ENCODE results near the gene HOXC10.
A peak's percentile ranks its signal among the peaks of the same experiment; 100 is the strongest.

HOXC10 gene

GRCh38 chr12:54017027-54017788, 32.3 kb downstream of the HOXC10 start:
- no peak for DNase-seq

GRCh38 chr12:54017878-54018467, 33.0 kb downstream of the HOXC10 start:
- peak in 3 of 4 experiments; percentile 32 to 45 (median 38) for DNase-seq

- DNase-seq = no peak
Measured at GRCh38 chr12:54018468-54018984, 33.6 kb downstream of the HOXC10 start.

GRCh38 chr12:54019091-54019811, 34.3 kb downstream of the HOXC10 start:
- DNase-seq = no peak

GRCh38 chr12:54019924-54020590, 35.1 kb downstream of the HOXC10 start:
- DNase-seq = no peak

- no peak for DNase-seq
Measured at GRCh38 chr12:54020591-54021405, 35.9 kb downstream of the HOXC10 start.

- DNase-seq = no peak
Measured at GRCh38 chr12:54021432-54022013, 36.6 kb downstream of the HOXC10 start.

- no peak for DNase-seq
Measured at GRCh38 chr12:54022960-54023884, 38.3 kb downstream of the HOXC10 start.

GRCh38 chr12:54024127-54024526, 39.2 kb downstream of the HOXC10 start:
- DNase-seq = no peak

GRCh38 chr12:54024581-54025305, 39.8 kb downstream of the HOXC10 start:
- DNase-seq = no peak

- DNase-seq = no peak
Measured at GRCh38 chr12:54025499-54026405, 40.8 kb downstream of the HOXC10 start.

- no peak for DNase-seq
Measured at GRCh38 chr12:54026640-54027441, 41.9 kb downstream of the HOXC10 start.

GRCh38 chr12:54027442-54027786, 42.5 kb downstream of the HOXC10 start:
- DNase-seq = no peak

- DNase-seq = no peak
Measured at GRCh38 chr12:54028314-54029201, 43.6 kb downstream of the HOXC10 start, which contains the start of gene HOXC6. HOXC6 (plus strand) TSS chr12:54028440; CDS start chr12:54028522, 82 bp downstream.

GRCh38 chr12:54029529-54030441, 44.8 kb downstream of the HOXC10 start:
- DNase-seq = no peak

GRCh38 chr12:54030442-54030801, 45.5 kb downstream of the HOXC10 start:
- DNase-seq = no peak
